ENCODE results near the gene ALPK3. TPM values are rescaled to one million over a fixed set of nuclear protein-coding genes. Genes with fewer than 3 reads are reported as not detected.

The ALPK3 gene
- total and polyA plus RNA-seq, 10 of the 15 experiments (the other 5 are each of a cell fraction or from before 2014, with no cell fraction given) = under 0.01 to 0.05 (median 0.02) TPM; not detected in 6

GRCh38 chr15:84829428-84829827 lies 12.3 kb downstream of the ALPK3 start (continued):
- TF ChIP-seq BCLAF1 (IDR thresholded peaks at IDR 0.05) (no peak), PKNOX1 (IDR thresholded peaks at IDR 0.05) (no peak), PAX5 (IDR thresholded peaks at IDR 0.05; ENCODE audit: borderline replicate concordance, low read depth, low read length) (no peak), MLLT1 (IDR thresholded peaks at IDR 0.05) (no peak), ATF3 (IDR thresholded peaks at IDR 0.05; ENCODE audit: borderline replicate concordance, extremely low read depth, low read depth, low read length) (no peak), SMARCA5 (IDR thresholded peaks at IDR 0.05) (no peak), ZZZ3 (IDR thresholded peaks at IDR 0.05; ENCODE audit: control insufficient read depth, insufficient read length, low read depth) (no peak), RCOR1 (conservative IDR thresholded peaks at IDR 0.05; ENCODE audit: low read depth, low read length) (no peak), ASH2L (IDR thresholded peaks at IDR 0.05; ENCODE audit: borderline replicate concordance, low read depth) (no peak), YBX1 (IDR thresholded peaks at IDR 0.05) (no peak), BMI1 (IDR thresholded peaks at IDR 0.05; ENCODE audit: borderline replicate concordance) (no peak), ATF7 (IDR thresholded peaks at IDR 0.05; ENCODE audit: low read depth) (no peak), REST (IDR thresholded peaks at IDR 0.05; ENCODE audit: low read depth, low read length) (no peak)

Measured in GM12878 (cell line).